OCI-M2 (cell line): ENCODE results near the gene GABRG3.
"Not testable (repeated sequence)": the region's sequence is repeated elsewhere in the genome, so short reads cannot be mapped to it uniquely, and the experiment has no call there.

Source experiments
- DNase-seq: peaks from one replicate; lab custom pipeline; 2025; ENCODE audit not compliant: unreplicated experiment; lab: John Stamatoyannopoulos, UW

Gene GABRG3

GRCh38 chr15:27172821-27173220 is 201.8 kb downstream of the GABRG3 start:
- DNase-seq, result no peak

- DNase-seq, result no peak
Measured at GRCh38 chr15:27175472-27176153, 204.6 kb downstream of the GABRG3 start.

- no peak for DNase-seq
Measured at GRCh38 chr15:27176785-27177406, 205.9 kb downstream of the GABRG3 start.

GRCh38 chr15:27179789-27180188 is 208.8 kb downstream of the GABRG3 start:
- no peak for DNase-seq

- no peak for DNase-seq
Measured at GRCh38 chr15:27182561-27183110, 211.7 kb downstream of the GABRG3 start.

GRCh38 chr15:27183201-27183600 is 212.2 kb downstream of the GABRG3 start:
- DNase-seq, result no peak

- not testable (repeated sequence) for DNase-seq
Measured at GRCh38 chr15:27191515-27191914, 220.5 kb downstream of the GABRG3 start.

GRCh38 chr15:27196691-27197090 is 225.7 kb downstream of the GABRG3 start:
- no peak for DNase-seq

- no peak for DNase-seq
Measured at GRCh38 chr15:27201425-27201824, 230.4 kb downstream of the GABRG3 start.

GRCh38 chr15:27210176-27210575 is 239.2 kb downstream of the GABRG3 start:
- DNase-seq, result no peak

- no peak for DNase-seq
Measured at GRCh38 chr15:27214032-27214431, 243.1 kb downstream of the GABRG3 start.

- no peak for DNase-seq
Measured at GRCh38 chr15:27214961-27215360, 244.0 kb downstream of the GABRG3 start.

GRCh38 chr15:27218426-27218825 is 247.4 kb downstream of the GABRG3 start:
- DNase-seq, result no peak

GRCh38 chr15:27219636-27220035 is 248.7 kb downstream of the GABRG3 start:
- no peak for DNase-seq

GRCh38 chr15:27220199-27220598 is 249.2 kb downstream of the GABRG3 start:
- DNase-seq, result no peak

GRCh38 chr15:27222479-27222878 is 251.5 kb downstream of the GABRG3 start:
- no peak for DNase-seq

GRCh38 chr15:27223179-27223578 is 252.2 kb downstream of the GABRG3 start:
- DNase-seq, result no peak

- no peak for DNase-seq
Measured at GRCh38 chr15:27231811-27232210, 260.8 kb downstream of the GABRG3 start.

- no peak for DNase-seq
Measured at GRCh38 chr15:27232876-27233275, 261.9 kb downstream of the GABRG3 start.

GRCh38 chr15:27234593-27234992 is 263.6 kb downstream of the GABRG3 start:
- no peak for DNase-seq

GRCh38 chr15:27235161-27235560 is 264.2 kb downstream of the GABRG3 start:
- DNase-seq, result no peak

GRCh38 chr15:27235681-27236080 is 264.7 kb downstream of the GABRG3 start:
- DNase-seq, result no peak
